Left lobe of liver (tissue), 2 donors: ENCODE measurements around the gene RAPGEF2. TPM values are rescaled to one million over a fixed set of nuclear protein-coding genes. Genes with fewer than 3 reads are reported as not detected.
"Not testable (repeated sequence)": the region's sequence is repeated elsewhere in the genome, so short reads cannot be mapped to it uniquely, and the experiment has no call there.

Source experiments
- ATAC-seq: fragments of 200-7000 bp; cut with Tn5 transposase; one replicate; pipeline ENCODE4 v1.9.1; 2020; ENCODE audit warnings: mild to moderate bottlenecking, moderate library complexity
- DNase-seq: peaks from one replicate; pipeline ENCODE4 v3.0.0-alpha.2; 2020; ENCODE audit warnings: low spot score
- total RNA-seq: library from RNA; stranded (reverse); gene quantifications from one replicate; pipeline ENCODE4 v1.2.1, GENCODE V29; 2021
- donor health status: DM: no; HTN: no; CAD: no; lungs with moderate emphysema.
- donor health status: DM: no; HTN: yes; CAD: no.

Gene RAPGEF2
- total RNA-seq, 1 donor from 2014 or later: 31.0 TPM

- ATAC-seq: no peak
- no peak for DNase-seq
These were observed 249.7 kb downstream of the RAPGEF2 start for GRCh38 chr4:159352609-159353008.

GRCh38 chr4:159353422-159354116 is 250.7 kb downstream of the RAPGEF2 start:
- DNase-seq (no peak), ATAC-seq (no peak)

- no peak for DNase-seq
- ATAC-seq: no peak
These were observed 252.6 kb downstream of the RAPGEF2 start for GRCh38 chr4:159355466-159355865.

- ATAC-seq (no peak), DNase-seq (no peak)
These were observed 254.5 kb downstream of the RAPGEF2 start for GRCh38 chr4:159357350-159357749.

- ATAC-seq (no peak), DNase-seq (no peak)
These were observed 255.3 kb downstream of the RAPGEF2 start for GRCh38 chr4:159358226-159358625.

- ATAC-seq (no peak), DNase-seq (no peak)
These were observed 257.7 kb downstream of the RAPGEF2 start for GRCh38 chr4:159360549-159360948.

- no peak for DNase-seq
- ATAC-seq: no peak
These were observed 260.5 kb downstream of the RAPGEF2 start for GRCh38 chr4:159363361-159363760.

GRCh38 chr4:159366966-159367780 is 264.3 kb downstream of the RAPGEF2 start:
- peak; percentile 25 for ATAC-seq
- no peak for DNase-seq

GRCh38 chr4:159367781-159368080 is 264.9 kb downstream of the RAPGEF2 start:
- DNase-seq (no peak), ATAC-seq (no peak)

- ATAC-seq: no peak
- no peak for DNase-seq
These were observed 265.4 kb downstream of the RAPGEF2 start for GRCh38 chr4:159368320-159368719.

GRCh38 chr4:159369256-159369655 is 266.4 kb downstream of the RAPGEF2 start:
- no peak for DNase-seq
- no peak for ATAC-seq

- DNase-seq: no peak
- no peak for ATAC-seq
These were observed 267.4 kb downstream of the RAPGEF2 start for GRCh38 chr4:159370286-159370685.

GRCh38 chr4:159374749-159375530 is 272.1 kb downstream of the RAPGEF2 start:
- ATAC-seq: no peak
- no peak for DNase-seq

GRCh38 chr4:159376289-159376688 is 273.4 kb downstream of the RAPGEF2 start:
- no peak for ATAC-seq
- no peak for DNase-seq

- DNase-seq (no peak), ATAC-seq (no peak)
These were observed 275.3 kb downstream of the RAPGEF2 start for GRCh38 chr4:159378056-159378616.

GRCh38 chr4:159379064-159379463 is 276.2 kb downstream of the RAPGEF2 start:
- DNase-seq, ATAC-seq: not testable (repeated sequence)

GRCh38 chr4:159379836-159380235 is 277.0 kb downstream of the RAPGEF2 start:
- no peak for ATAC-seq
- DNase-seq: no peak

GRCh38 chr4:159382856-159383561 is 280.1 kb downstream of the RAPGEF2 start:
- no peak for DNase-seq
- ATAC-seq: no peak

- DNase-seq: no peak
- no peak for ATAC-seq
These were observed 280.7 kb downstream of the RAPGEF2 start for GRCh38 chr4:159383562-159383931.

GRCh38 chr4:159384017-159384416 is 281.1 kb downstream of the RAPGEF2 start:
- ATAC-seq: no peak
- no peak for DNase-seq

GRCh38 chr4:159384632-159385031 is 281.8 kb downstream of the RAPGEF2 start:
- ATAC-seq: no peak
- no peak for DNase-seq
